OCI-LY1 (cell line): ENCODE results near the gene WDR35.

Experiments
- H2AFZ ChIP-seq: fragments of 200-600 bp; sonication (generic), shearing (Covaris generic); 2 replicates; pipeline ENCODE4 v1.6.0; 2014; ENCODE audit warnings: antibody characterized with exemption, mild to moderate bottlenecking, low read length
- H3F3A ChIP-seq: fragments of 200-600 bp; sonication (generic), shearing (Covaris generic); 2 replicates; pipeline ENCODE4 v1.6.0; 2014; ENCODE audit warnings: mild to moderate bottlenecking, antibody characterized with exemption, low read length, moderate library complexity; ENCODE audit not compliant: insufficient read depth
- H3K27ac ChIP-seq: fragments of 200-600 bp; sonication (generic); 2 replicates; pipeline ENCODE4 v1.5.1; 2014; ENCODE audit warnings: low read length, mixed run types, mild to moderate bottlenecking, low read depth; ENCODE audit not compliant: poor library complexity, severe bottlenecking
- H3K27me3 ChIP-seq: fragments of 200-600 bp; sonication (generic); 2 replicates; pipeline ENCODE4 v1.6.0; 2014; ENCODE audit warnings: antibody characterized with exemption, mild to moderate bottlenecking, low read length, moderate library complexity; ENCODE audit not compliant: insufficient read depth
- H3K36me3 ChIP-seq: fragments of 200-600 bp; sonication (generic); 2 replicates; pipeline ENCODE4 v1.6.1; 2014; ENCODE audit warnings: mild to moderate bottlenecking, antibody characterized with exemption, low read length, moderate library complexity, mixed read lengths; ENCODE audit not compliant: insufficient read depth
- H3K4me1 ChIP-seq: fragments of 200-600 bp; sonication (generic); 2 replicates; pipeline ENCODE4 v1.5.1; 2014; ENCODE audit warnings: mild to moderate bottlenecking, low read length, moderate library complexity; ENCODE audit not compliant: insufficient read depth, severe bottlenecking
- H3K4me2 ChIP-seq: fragments of 200-600 bp; sonication (generic), shearing (Covaris generic); 2 replicates; pipeline ENCODE4 v1.6.1; 2014; ENCODE audit warnings: low read length
- H3K4me3 ChIP-seq: fragments of 200-600 bp; sonication (generic); 2 replicates; pipeline ENCODE4 v1.5.1; 2014; ENCODE audit warnings: low read length, low read depth, mild to moderate bottlenecking, mixed read lengths; ENCODE audit not compliant: poor library complexity, severe bottlenecking
- H3K79me2 ChIP-seq: fragments of 200-600 bp; shearing (Covaris generic); 2 replicates; pipeline ENCODE4 v1.6.1; 2016; ENCODE audit warnings: mixed run types, low read length, mixed read lengths; ENCODE audit not compliant: insufficient read depth
- H3K9ac ChIP-seq: fragments of 200-600 bp; sonication (generic), shearing (Covaris generic); 2 replicates; pipeline ENCODE4 v1.6.1; 2014; ENCODE audit warnings: mild to moderate bottlenecking, low read length, mixed read lengths
- H3K9me2 ChIP-seq: fragments of 200-600 bp; sonication (generic), shearing (Covaris generic); 2 replicates; pipeline ENCODE4 v1.6.1; 2014; ENCODE audit warnings: low read depth, mild to moderate bottlenecking, low read length, mixed read lengths
- H3K9me3 ChIP-seq: fragments of 200-600 bp; shearing (Covaris generic); 2 replicates; pipeline ENCODE4 v1.6.1; 2014; ENCODE audit warnings: low read length, mixed read lengths
- H4K20me1 ChIP-seq: fragments of 200-600 bp; sonication (generic), shearing (Covaris generic); 2 replicates; pipeline ENCODE4 v1.6.0; 2016; ENCODE audit warnings: mild to moderate bottlenecking, low read length; ENCODE audit not compliant: insufficient read depth
- CTCF ChIP-seq: fragments of 200-600 bp; sonication (generic), shearing (Covaris generic); IDR thresholded peaks from 2 replicates; pipeline ENCODE4 v1.5.1; 2017; ENCODE audit warnings: mild to moderate bottlenecking, antibody characterized with exemption, low read length, moderate library complexity, mixed read lengths
- EZH2 ChIP-seq: fragments of 200-600 bp; sonication (generic), shearing (Covaris generic); IDR thresholded peaks from 2 replicates; pipeline ENCODE4 v1.8.0; 2017; ENCODE audit warnings: borderline replicate concordance, mixed run types, mild to moderate bottlenecking, antibody characterized with exemption, low read length, moderate library complexity, mixed read lengths

The WDR35 gene

GRCh38 chr2:20030224-20030623, 40.3 kb upstream of the WDR35 start:
- H3F3A ChIP-seq, result no peaks in the 10 kb centered on the region
- H3K4me1 ChIP-seq, result no peaks in the 10 kb centered on the region
- no peak overlapping the region for H3K4me2 ChIP-seq
- H3K27me3 ChIP-seq, result no peaks in the 10 kb centered on the region
- H3K27ac ChIP-seq, result no peak overlapping the region
- no peak overlapping the region for H3K4me3 ChIP-seq
- 0 out of 2 replicates have a peak, but pooled peaks cover 3% of the 10 kb centered on the region for H3K9me3 ChIP-seq
- no peaks in the 10 kb centered on the region for H4K20me1 ChIP-seq
- no peak overlapping the region for H3K9ac ChIP-seq
- H3K9me2 ChIP-seq, result no peaks in the 10 kb centered on the region
- TF ChIP-seq EZH2 (no peak), CTCF (no peak)
- H3K36me3 ChIP-seq, result peaks cover 78% of the 10 kb centered on the region
- H3K79me2 ChIP-seq, result no peaks in the 10 kb centered on the region
- H2AFZ ChIP-seq, result no peak overlapping the region

- no peak for TF ChIP-seq CTCF
- TF ChIP-seq EZH2, result no peak
- H4K20me1 ChIP-seq, result no peaks in the 10 kb centered on the region
- no peak overlapping the region for H3K4me3 ChIP-seq
- no peaks in the 10 kb centered on the region for H3K79me2 ChIP-seq
- H3F3A ChIP-seq, result no peaks in the 10 kb centered on the region
- H3K27me3 ChIP-seq, result no peaks in the 10 kb centered on the region
- no peaks in the 10 kb centered on the region for H3K9me2 ChIP-seq
- H3K9me3 ChIP-seq, result 0 out of 2 replicates have a peak, but pooled peaks cover 3% of the 10 kb centered on the region
- H3K9ac ChIP-seq, result no peak overlapping the region
- H3K4me1 ChIP-seq, result no peaks in the 10 kb centered on the region
- no peak overlapping the region for H3K27ac ChIP-seq
- H3K4me2 ChIP-seq, result no peak overlapping the region
- no peak overlapping the region for H2AFZ ChIP-seq
- H3K36me3 ChIP-seq, result peaks cover 56% of the 10 kb centered on the region
Observed at GRCh38 chr2:20027705-20028434, 38.0 kb upstream of the WDR35 start.

- Histone ChIP-seq H3K79me2 (no peaks in the 10 kb centered on the region), H3K9me3 (0 out of 2 replicates have a peak, but pooled peaks cover 3% of the 10 kb centered on the region), H2AFZ (no peak overlapping the region), H4K20me1 (no peaks in the 10 kb centered on the region), H3K27ac (no peak overlapping the region), H3K9ac (no peak overlapping the region), H3K4me3 (no peak overlapping the region), H3K4me1 (no peaks in the 10 kb centered on the region), H3F3A (no peaks in the 10 kb centered on the region), H3K4me2 (no peak overlapping the region), H3K27me3 (no peaks in the 10 kb centered on the region), H3K9me2 (no peaks in the 10 kb centered on the region), H3K36me3 (peaks cover 50% of the 10 kb centered on the region)
- TF ChIP-seq EZH2 (no peak), CTCF (no peak)
Observed at GRCh38 chr2:20027260-20027677, 37.4 kb upstream of the WDR35 start.
